ENCODE data around the gene USP6NL.
"Not testable (repeated sequence)": the region's sequence is repeated elsewhere in the genome, so short reads cannot be mapped to it uniquely, and the experiment has no call there.

Gene USP6NL

DNA sequence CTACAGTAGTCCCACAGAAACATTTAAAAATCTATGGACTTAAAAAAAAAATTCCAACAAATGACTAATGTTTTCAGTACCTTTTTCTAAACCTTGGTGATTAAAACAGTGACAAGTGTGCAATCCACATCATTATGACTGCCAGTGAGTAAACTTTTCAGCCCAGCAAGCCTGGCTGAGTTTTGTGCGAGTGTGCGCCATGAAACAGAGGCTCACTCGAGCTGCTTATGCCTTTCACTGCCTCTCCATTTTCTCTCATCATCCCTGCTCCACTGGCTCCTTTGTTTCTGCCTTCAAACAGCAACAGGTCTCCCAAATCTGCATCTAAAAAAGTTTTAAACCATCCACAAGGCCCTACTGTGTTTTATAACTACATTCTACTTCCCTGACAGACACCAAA, 105.8 kb downstream of the USP6NL start:
- no peak for TF ChIP-seq CTCF (IDR thresholded peaks at IDR 0.05; ENCODE audit: control extremely low read depth, extremely low read depth, low read depth, missing control alignments)
- DNase-seq (ENCODE audit: extremely low spot score) = no peak
- CTCF ChIA-PET = interaction anchor here (1.5 to 3.5 kb wide), 3 partner anchors 9 to 278 kb away, joined by 5 to 22 read pairs (median 15); no protein-coding TSS in a partner anchor
- POLR2A ChIA-PET = no interaction called here

DNA sequence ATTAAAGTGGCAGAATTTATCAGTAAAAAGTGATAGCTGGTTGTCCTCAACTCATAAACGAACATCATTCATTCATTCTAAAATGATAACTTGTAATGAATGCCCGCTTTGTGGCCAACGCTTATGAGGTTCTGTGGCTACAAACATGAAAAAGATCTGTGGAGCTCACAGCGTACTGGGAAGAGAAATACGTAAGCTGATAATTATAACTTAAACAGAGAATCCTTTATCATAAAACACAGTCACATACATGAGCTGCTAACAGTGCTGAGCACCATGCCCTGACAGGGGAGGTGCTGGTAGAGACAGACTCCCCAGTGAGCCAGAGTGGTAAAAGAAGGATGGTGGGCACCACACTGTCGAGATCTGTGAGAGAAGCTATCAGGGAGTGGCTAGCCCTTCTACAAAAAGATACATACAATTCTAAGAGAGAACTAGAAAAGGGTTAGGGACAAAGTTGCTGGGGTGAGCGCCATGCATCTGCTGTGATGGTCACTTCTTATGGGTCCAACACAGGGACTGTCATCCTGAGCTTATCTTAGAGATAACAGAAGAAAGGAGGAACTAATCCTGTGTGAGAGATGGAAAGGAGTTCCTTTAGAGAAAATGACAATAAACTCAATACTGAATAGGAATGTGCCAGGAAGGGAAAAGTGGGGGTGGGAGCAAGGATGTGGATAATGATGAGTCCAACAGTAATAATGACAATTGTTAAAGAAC, 106.7 kb downstream of the USP6NL start:
- CTCF ChIA-PET = interaction anchor here (1.0 to 3.5 kb wide), 5 partner anchors 10 to 279 kb away, joined by 4 to 22 read pairs (median 5); no protein-coding TSS in a partner anchor
- DNase-seq (ENCODE audit: extremely low spot score) = no peak
- POLR2A ChIA-PET = no interaction called here
- TF ChIP-seq CTCF (IDR thresholded peaks at IDR 0.05; ENCODE audit: control extremely low read depth, extremely low read depth, low read depth, missing control alignments) = no peak

DNA sequence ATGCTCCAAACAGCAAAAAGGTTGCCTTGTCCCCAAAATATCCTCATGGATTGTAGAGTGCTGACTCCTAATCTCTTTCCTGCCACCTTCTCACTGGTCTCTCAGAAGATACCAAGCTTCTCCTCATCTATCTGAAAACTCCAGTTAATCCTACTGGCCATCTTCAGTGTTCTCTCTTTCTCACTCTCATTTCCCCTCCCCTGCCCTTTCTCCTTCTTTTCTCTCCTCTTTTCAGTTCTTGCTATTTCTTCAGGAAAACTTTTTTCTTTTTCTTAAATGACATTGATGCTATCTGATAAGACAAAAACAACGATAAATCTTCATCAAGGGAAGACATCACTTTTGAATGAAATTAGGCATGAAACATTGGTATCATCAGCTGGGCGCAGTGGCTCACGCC, 109.8 kb downstream of the USP6NL start:
- no peak for TF ChIP-seq CTCF (IDR thresholded peaks at IDR 0.05; ENCODE audit: control extremely low read depth, extremely low read depth, low read depth, missing control alignments)
- ChIA-PET CTCF (interaction anchor here (1.4 kb wide), 1 partner anchor 14 kb away, joined by 4 read pairs; no protein-coding TSS in a partner anchor), POLR2A (interaction anchor here (0.7 kb wide), 1 partner anchor 264 kb away, joined by 9 read pairs; no protein-coding TSS in a partner anchor)
- no peak for DNase-seq (ENCODE audit: extremely low spot score)

- no peak for DNase-seq (ENCODE audit: extremely low spot score)
- CTCF ChIA-PET = interaction anchor here (1.3 kb wide), 1 partner anchor 258 kb away, joined by 3 read pairs; no protein-coding TSS in a partner anchor
- TF ChIP-seq CTCF (IDR thresholded peaks at IDR 0.05; ENCODE audit: control extremely low read depth, extremely low read depth, low read depth, missing control alignments) = no peak
- POLR2A ChIA-PET = no interaction called here
Measured at GRCh38 chr10:11499425-11500071, 111.9 kb downstream of the USP6NL start.

- no peak for DNase-seq (ENCODE audit: extremely low spot score)
- TF ChIP-seq CTCF (IDR thresholded peaks at IDR 0.05; ENCODE audit: control extremely low read depth, extremely low read depth, low read depth, missing control alignments) = no peak
- ChIA-PET CTCF (interaction anchor here (1.3 to 1.8 kb wide), 2 partner anchors 16 to 17 kb away, joined by 4 to 8 read pairs; no protein-coding TSS in a partner anchor), POLR2A (no interaction called here)
Measured at GRCh38 chr10:11498399-11498798, 113.1 kb downstream of the USP6NL start.

DNA sequence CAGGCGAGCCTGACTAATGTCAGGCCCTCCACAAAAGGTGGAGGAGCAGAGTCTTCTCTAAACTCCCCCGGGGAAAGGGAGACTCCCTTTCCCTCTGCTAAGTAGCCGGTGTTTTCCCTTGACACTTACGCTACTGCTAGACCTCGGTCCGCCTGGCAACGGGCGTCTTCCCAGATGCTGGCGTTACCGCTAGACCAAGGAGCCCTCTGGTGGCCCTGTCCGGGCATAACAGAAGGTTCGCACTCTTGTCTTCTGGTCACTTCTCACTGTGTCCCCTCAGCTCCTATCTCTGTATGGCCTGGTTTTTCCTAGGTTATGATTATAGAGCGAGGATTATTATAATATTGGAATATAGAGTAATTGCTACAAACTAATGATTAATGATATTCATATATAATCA, 116.5 kb downstream of the USP6NL start:
- DNase-seq (ENCODE audit: extremely low spot score); POLR2A ChIA-PET: not testable (repeated sequence)
- peak; percentile 9 for TF ChIP-seq CTCF (IDR thresholded peaks at IDR 0.05; ENCODE audit: control extremely low read depth, extremely low read depth, low read depth, missing control alignments)
- CTCF ChIA-PET = interaction anchor here (1.9 kb wide), 1 partner anchor 10 kb away, joined by 13 read pairs; no protein-coding TSS in a partner anchor

Measured in GM10248 (cell line).